ENCODE results near the gene LARGE2.
"Not testable (repeated sequence)": the region's sequence is repeated elsewhere in the genome, so short reads cannot be mapped to it uniquely, and the experiment has no call there.

The LARGE2 gene

DNA sequence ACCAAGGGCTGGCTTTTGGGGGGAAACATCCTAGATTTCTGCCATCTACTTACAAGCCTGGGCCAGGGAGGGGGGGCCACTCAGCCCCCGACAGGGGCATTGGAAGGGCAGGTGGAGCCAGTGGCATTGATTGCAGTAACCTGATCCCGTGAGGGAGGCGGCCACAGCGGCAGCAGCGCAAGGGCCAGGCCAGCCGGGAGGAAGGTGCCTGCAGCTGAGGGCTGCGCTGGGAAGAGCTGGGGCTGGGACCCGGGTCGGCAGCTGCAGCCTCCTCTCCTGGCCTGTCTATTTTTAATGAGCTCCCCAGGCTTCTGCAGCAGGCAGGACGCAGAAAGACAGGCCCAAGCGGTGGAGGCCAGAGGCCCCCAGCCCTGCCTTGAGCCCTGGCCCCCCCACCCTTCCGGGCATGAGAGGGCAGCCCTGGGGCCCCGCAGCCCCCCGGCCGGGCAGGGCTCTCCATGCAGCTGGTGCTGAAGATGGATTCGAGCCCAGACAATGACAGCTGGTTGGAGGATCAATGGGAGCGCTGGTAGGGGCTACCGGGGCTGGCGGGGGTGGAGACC is 26.0 kb upstream of the LARGE2 start:
- DNase-seq = peak; percentile 79

DNA sequence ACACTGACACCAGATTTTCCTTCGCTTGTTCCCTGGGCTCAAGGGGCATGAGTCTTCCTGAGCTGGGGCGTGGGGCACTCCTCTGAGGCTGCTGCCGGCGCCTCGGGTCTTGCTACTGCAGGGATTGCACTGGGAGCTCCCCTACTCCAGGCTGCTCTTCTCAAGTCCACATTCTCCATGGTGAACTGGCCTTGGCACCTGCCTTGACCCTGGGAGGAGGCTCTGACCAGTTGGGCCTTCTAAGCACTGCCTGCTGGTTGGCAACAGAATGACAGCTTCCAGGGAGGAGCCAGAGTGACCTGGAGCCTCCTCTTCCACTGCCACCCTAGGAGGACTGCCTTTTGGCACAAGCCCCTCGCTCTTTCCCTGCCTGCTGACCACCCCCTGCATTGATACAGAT is 24.9 kb upstream of the LARGE2 start:
- DNase-seq = no peak

DNA sequence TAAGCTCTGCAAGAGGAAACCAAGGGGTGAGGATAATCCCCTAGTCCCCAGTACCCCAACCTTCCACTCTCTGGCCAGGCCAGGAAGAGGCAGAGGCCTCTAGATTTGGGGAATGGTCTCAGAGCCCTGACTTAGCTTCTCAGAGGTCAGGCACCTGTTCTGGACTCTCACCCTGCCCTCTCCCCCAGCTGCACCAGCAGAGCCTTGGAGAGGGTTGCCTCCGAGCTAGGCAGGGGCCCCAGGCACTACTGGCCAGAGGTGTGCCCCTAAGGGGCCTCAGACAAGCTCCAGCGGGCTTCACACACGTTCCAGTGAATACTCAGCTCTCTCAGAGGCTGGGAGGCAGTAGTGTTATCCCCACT is 23.4 kb upstream of the LARGE2 start:
- DNase-seq = no peak

DNA sequence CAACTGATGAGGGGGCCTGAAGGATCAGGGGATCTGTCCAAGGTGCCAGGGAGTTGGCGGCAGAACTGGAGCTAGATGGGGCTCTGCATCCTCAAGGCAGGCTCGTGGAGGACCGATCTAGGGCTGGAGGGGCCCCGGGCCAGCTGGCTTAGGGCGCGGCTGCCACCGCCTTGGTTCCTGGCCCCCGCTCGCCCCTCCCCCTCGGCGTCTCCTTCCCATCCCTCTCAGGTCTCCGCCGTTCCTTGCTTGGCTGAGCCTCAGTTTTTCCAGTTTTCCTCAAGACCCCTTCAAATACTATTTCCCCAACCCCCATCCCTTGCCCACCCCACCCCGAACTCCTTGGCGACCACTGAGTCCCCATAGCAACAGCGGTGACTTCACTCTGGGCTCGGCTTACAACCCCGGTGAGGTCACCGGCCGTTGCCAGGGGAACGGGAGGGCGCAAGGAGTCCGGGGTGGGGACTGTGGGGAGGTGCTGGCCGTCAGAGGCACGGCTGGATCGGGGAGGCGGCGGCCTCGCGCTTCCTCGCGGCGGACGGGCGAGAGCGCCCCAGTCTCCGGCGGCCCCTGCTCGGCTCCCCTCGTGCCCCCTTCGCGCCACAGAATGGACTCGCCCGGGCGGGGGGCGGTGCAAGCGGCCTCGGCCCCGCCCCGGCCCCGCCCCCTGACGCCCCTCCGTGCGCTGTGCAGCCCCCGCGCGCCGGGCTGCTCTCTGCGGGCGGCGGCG is 22.8 kb upstream of the LARGE2 start:
- peak; percentile 93 for DNase-seq

DNA sequence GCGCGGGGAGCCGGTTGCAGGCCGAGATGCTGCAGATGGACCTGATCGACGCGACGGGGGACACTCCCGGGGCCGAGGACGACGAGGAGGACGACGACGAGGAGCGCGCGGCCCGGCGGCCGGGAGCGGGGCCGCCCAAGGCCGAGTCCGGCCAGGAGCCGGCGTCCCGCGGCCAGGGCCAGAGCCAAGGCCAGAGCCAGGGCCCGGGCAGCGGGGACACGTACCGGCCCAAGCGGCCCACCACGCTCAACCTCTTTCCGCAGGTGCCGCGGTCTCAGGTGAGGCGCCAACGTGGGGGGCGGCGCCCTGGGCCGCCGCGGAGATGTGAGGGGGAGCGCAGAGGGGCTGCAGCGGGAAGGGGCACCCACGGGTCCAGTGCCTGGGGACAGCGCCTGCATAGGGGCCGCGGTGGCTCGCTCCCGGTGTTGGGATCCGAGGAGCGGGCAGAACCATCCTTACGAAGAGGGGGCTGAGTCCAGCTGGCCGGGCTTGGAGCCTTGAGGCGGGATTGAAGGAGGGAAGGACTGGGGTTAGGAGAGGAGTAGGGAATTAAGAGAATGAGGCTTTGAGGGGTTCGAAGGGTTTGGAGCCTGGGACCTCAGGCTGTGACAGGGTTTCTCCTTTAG is 22.2 kb upstream of the LARGE2 start:
- DNase-seq = not testable (repeated sequence)

DNA sequence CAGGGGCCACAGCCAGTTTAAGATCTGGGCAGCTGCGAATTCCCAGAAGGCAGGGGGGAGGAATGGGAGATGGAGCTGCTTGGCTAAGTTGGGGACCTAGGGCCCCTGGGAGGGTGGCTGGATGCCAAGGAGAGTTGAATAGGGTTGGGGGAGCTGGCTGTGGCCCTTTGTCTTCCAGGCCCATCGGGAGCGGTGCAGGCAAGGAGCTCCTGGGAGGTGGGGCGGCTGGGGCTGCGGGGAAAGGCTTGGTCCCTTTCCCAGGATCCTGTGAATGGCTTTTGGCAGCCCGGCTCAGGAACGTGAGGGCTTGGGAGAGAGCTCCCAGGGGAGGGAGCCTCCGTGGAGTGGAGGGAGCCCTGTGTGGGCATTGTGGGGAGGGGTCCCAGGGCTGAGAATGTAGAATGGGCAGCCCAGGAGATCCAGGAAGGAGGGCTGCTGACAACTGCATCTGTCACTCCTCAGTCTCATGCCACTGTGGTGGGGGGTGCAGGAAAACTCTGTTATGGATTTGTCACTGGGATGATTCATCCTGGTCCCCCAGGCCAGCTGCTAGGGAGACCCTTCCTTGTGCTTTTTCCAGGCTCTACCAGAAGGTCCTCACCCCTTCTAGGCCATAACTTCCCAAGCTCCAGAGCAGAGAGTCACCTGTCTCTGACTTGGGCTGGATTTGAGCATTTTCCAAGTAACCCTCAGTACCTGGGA is 21.4 kb upstream of the LARGE2 start:
- no peak for DNase-seq

DNA sequence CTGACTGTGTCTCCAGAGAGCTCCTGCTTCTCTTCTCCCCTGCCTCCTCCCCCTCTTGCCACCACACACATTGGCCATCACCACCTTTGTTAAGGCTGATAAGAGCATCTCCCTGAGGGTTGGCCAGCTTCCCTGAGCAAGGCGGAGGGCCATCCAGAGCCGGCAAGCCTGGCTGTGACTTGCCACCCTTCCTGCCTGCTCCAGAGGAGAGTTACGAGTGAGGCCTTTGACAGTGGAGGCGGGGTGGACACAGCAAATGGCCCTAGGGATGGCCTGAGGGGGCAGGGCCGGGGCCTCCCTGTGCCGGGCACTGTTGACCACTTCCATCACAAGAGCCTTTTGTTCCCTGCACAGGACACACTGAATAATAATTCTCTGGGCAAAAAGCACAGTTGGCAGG is 20.8 kb upstream of the LARGE2 start:
- DNase-seq = no peak

DNA sequence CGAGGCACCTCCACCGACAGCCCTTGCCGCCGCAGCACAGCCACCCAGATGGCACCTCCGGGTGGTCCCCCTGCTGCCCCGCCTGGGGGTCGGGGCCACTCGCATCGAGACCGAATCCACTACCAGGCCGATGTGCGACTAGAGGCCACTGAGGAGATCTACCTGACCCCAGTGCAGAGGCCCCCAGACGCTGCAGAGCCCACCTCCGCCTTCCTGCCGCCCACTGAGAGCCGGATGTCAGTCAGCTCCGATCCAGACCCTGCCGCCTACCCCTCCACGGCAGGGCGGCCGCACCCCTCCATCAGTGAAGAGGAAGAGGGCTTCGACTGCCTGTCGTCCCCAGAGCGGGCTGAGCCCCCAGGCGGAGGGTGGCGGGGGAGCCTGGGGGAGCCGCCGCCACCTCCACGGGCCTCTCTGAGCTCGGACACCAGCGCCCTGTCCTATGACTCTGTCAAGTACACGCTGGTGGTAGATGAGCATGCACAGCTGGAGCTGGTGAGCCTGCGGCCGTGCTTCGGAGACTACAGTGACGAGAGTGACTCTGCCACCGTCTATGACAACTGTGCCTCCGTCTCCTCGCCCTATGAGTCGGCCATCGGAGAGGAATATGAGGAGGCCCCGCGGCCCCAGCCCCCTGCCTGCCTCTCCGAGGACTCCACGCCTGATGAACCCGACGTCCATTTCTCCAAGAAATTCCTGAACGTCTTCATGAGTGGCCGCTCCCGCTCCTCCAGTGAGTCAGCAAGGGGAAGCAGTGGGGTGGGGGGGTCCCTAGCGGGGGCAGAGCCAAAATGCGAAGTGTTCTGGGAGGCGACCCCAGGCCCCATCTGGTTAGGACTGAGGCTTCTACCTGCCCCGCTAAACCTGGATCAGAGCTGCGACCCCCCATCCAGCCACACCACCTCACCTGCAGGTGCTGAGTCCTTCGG is 19.7 kb upstream of the LARGE2 start:
- no peak for DNase-seq

DNA sequence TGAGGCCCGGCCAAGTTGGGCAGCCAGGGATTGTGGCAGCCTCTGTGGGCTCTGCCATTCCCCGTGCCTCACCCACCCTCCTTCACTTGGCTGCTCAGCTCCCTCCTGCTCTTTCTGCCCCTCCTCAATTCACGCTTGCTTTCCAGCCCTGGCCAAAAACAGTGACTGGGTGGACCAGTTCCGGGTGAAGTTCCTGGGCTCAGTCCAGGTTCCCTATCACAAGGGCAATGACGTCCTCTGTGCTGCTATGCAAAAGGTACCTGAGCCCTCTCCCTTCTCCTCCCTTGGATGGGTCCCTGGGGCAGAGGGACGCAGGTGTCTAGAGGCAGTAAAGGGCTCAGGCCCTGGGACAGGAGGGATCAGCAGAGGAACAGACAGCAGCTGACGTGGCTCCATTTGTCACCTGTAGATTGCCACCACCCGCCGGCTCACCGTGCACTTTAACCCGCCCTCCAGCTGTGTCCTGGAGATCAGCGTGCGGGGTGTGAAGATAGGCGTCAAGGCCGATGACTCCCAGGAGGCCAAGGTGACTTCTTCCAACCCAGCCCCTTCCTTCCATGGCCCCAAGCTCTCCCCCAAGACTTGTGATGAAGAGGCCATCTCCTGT is 18.0 kb upstream of the LARGE2 start:
- no peak for DNase-seq

DNA sequence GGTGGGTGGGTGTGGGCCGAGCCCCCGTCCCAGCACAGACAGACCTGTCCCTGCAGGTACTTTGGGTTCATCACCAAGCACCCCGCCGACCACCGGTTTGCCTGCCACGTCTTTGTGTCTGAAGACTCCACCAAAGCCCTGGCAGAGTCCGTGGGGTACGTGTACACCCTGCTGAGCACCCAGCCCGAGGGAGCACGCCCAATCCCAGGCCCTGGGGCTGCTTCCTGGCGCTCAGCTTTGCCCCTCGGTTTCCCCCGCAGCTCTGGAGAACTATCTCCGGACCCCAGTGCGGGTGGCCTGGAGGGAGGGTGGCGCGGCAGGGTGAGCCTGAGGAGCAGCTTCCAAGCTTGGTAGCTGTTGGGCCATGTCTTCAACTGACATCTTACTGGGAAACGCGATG is 17.4 kb upstream of the LARGE2 start:
- no peak for DNase-seq

DNA sequence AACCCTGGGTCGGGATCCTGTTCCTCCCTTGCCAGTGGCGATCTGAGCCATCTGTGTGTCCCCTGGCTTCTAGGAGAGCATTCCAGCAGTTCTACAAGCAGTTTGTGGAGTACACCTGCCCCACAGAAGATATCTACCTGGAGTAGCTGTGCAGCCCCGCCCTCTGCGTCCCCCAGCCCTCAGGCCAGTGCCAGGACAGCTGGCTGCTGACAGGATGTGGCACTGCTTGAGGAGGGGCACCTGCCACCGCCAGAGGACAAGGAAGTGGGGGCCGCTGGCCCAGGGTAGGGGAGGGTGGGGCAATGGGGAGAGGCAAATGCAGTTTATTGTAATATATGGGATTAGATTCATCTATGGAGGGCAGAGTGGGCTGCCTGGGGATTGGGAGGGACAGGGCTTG is 16.9 kb upstream of the LARGE2 start:
- not testable (repeated sequence) for DNase-seq

DNA sequence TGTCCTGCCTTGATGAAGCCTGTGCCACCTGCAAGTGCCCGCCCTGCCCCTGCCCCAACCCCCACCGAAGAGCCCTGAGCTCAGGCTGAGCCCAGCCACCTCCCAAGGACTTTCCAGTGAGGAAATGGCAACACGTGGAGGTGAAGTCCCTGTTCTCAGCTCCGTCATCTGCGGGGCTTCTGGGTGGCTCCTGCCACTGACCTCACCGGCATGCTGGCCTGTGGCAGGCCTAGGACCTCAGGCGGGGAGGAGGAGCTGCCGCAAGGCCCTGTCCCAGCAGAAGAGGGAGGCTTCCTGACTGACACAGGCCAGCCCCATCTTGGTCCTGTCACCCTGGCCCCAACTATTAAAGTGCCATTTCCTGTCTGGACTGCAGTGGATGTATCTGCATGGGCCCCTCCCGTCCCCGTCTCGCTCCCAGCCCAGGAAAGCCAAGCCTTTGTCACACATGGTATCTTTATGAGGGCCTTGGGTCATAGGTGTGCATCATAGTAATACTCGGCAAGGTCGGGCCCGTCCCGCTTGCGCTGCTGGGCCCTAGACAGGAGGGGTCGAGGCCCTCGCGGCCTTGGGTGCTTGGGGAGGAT is 16.3 kb upstream of the LARGE2 start:
- no peak for DNase-seq

DNA sequence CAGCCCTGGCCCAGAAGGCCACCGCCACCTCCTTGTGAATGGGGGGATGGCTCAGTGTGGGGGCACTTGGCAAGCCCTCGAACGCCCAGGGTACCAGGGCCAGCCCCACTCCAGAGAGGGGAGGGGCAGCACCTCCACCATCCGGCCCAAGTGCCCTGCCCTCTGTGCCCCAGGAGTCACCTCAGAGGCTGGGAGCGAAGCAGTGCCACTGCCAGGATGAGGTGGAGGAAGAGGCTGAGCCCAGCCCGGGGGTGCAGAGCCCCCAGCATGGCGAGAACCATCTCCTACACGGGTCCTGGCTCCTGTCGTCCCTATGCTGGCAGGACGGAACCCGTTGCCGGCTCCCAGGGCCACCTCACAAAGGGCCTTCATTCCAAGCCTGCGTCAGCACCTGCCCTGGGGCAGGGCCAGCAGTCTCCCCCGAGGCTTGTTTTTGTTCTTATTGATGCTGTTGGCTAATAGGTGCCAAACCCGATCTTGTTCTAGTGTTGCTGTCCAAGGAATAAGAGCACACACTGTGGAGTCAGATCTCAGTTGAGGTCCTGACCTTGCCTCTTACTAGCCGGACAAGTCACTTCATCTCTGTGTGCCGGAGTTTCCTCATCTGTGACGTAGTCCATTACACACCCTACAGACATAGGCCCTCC is 15.4 kb upstream of the LARGE2 start, which contains the start of gene FREY1:
Gene FREY1 (minus strand): TSS at position 307 of the 647 bp plus-strand sequence. CDS start 26 bp downstream, at position 281.
- DNase-seq = no peak

DNA sequence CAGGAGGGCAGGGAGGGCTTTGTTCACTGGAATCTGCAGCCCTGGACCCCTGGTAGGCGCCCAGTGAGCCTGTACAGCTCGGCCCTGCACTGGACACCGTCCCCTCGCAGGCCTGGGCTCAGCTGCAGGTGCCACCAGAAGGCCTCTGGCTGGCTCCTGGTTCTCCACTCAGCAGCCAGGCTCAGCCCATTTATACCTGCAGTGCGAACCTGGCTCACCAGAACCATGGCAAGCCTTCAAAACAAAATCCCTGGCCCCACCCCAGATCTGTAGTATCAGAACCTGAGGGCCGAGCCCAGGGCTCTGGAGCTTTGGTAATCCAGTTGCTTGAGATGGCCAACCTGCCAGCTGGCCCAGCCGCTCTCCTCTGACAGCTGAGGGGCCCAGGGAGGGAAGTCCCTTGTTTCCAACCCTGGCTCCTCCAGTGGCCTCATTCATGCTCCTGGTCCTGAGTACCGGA is 14.5 kb upstream of the LARGE2 start:
- DNase-seq = no peak

DNA sequence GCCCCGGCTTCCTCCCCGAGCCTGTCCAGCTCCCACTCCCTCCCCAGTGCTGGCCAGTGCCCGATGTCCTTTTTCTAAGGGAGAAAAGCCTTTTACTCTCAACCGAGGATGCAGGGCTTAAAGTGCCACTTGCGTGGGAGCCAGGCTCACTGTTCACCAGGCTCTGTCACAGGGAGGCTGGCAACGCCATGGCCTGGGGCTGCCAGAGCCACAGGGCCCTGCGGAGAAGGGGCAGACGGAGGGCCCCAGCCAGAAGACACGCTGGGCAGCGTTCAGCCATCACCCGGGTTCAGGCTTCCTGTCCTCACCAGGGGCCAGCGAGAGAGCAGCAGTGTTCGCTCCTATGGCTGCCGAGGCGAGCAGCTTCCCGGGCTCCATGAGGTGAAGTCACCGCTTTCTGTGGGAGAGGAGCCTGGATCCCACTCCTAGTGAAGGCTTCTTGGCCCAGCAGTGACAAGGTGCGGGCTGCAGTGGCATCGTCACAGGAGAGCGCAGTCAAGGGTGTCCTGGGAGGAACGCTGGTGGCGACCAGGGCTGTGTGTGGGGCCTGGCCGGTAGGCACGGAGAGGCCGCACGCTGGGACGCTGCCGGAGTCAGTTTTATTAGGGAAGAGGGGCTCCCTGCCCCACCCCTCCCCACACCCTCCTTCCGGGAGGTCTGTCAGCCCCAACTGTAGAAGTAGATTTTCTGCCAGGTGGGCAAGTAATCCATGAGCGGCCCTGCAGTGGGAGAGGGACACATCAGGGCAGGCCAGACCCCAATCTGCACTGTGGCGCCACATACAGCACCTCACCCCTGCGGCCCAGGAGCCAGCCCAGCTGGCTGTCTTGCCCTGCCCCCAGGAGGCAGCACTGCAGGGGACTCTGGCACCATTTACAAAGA is 12.6 kb upstream of the LARGE2 start:
- DNase-seq = no peak

DNA sequence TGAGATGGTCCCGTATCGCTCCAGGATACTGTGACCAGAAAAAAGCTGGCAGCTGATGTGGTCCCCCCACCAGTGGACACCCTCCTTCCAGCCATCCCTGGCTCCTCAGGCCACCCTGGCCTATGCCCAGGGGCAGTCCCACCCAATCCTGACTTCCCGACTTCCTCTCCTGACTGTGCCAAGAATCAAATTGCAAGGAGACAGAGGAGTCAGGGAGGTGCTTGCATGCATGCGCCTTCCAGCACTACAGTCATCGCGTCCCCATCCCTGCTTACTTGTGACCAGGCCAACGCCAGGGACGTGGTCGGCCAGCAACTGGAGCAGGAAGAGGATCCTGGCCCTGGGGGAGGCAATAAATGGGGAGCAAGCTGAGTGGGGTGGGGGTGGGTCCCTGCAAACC is 11.8 kb upstream of the LARGE2 start:
- DNase-seq = no peak

DNA sequence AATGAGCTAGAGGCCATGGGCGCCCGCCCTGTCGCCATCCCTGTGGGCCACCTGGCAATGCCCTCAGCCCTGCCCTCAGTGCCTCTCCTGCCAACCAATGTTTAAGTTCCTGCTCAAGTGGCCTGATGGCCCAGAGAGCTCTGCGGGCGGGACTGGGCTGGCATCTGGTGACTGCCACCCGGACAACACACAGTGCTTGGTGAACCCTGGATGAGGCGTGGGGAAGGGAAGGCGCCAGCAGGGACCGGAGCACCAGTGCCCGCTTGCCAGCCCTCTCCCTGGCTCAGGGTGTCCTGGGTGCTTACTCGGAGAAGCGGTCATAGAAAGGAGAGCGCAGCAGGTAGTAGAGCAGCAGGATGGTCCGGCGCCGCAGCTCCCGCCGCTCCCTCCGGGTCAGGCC is 8.9 kb upstream of the LARGE2 start:
- no peak for DNase-seq

DNA sequence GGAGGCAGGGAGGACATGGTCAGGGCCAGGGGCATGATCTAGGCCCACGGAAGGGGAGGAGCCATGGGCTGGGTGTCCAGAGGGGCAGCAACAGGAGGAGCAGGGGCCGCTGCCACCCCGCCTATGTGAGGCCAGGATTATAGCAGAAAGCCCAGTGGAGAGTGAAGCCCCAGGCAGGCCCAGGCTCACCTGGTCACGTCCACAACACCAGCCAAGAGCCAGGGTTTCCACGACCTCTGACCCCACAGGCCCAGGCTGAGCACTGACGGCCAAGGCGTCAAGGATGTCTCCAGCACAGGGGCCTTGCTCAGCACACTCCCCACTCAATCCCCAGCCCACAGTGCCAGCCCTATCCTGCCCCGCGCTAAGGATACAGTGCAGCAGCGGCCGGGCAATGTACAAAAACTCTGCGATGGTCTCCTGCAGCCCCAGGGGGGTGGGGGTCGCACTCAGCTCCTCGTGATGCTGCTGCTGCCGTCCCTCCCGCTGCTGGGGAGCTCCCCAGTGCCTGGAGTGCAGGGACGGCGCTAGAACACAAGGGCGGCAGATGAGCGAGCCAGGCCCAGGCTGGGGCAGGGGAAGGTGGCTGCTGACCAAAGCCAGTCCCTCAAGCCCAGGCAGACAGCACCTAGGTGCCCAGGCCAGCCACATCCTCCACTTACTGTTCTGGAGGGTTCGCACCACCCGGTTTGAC is 8.4 kb upstream of the LARGE2 start:
- no peak for DNase-seq

DNA sequence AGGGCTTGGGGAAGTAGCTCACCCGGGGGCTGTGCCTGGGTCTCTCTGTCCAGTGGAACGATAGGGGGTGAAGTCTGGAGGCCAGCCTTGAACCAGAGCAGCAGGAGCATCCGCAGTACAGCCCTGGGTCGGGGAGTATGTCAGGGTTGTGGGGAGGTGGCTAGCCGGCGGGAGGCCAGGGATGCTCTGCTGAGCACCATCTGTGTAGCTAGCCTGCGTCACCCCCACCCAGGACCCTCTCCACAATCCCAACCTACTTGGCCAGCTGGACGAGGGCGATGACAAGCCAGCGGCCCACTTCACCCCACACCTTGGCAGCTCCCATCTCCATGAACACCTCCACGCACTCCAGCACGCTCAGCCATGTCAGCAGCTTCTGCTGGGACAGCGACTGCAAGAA is 7.0 kb upstream of the LARGE2 start:
- no peak for DNase-seq

DNA sequence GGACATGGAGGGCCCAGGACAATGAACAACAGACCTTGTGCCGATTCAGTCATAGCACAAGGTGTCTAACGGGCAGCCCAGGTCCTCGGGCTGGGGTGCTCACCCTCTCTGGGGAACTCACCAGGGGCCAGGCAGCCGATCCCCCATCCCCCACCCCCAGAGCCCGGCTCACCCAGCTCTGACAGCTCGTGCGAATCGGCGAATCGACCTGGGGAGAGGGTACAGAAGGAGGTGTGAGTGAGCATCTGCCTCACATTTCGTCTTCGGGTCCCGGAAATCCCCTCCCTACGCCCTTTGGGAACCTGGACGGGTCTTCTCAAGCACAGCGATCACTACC is 5.2 kb upstream of the LARGE2 start:
- DNase-seq = no peak

All from NCI-H2029 (cell line).